Loucy (cell line): ENCODE data around the gene MRPS10.

Experiments used
- EZH2phosphoT487 ChIP-seq: fragments of 200-600 bp; IDR thresholded peaks from 2 replicates; pipeline ENCODE4 v1.6.1; 2018; ENCODE audit warnings: antibody characterized with exemption, mild to moderate bottlenecking, moderate library complexity, borderline replicate concordance
- TF ChIP-seq, protein P1 (sequence below): fragments of 200-600 bp; sonication (generic); conservative IDR thresholded peaks from 2 replicates; pipeline ENCODE4 v1.5.1; 2014; ENCODE audit warnings: mild to moderate bottlenecking, antibody characterized with exemption, low read length

DNA sequence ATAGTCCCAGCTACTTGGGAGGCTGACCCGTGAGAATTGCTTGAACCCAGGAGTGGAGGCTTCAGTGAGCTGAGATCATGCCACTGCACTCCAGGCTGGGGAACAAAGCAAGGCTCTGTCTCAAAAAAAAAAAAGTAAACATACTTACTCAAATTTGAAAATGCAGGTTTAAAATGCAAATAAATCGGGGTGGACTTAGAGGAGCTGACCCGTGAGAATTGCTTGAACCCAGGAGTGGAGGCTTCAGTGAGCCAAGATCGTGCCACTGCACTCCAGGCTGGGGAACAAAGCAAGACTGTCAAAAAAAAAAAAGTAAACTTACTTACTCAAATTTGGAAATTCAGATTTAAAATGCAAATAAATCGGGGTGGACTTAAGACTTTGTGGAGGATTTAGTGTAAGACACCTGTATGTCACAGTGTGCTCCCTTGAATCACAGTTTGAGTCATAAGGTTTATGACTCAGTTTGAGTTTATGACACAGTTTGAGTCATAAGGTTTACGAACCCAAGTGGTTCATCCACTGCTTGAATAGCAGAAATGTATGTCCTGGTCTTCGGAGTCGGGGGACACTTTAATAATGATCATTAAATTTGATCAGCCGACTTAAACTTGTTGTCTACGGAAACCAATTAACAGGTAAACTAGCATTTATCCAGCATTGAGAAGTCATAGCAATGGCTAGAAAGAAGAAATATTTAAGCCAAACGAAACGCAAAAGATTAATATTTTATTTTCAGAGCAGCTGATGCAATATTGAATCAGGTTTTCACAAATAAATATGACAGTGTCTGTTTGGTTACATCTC is 6.8 kb upstream of the MRPS10 start:
- TF ChIP-seq, protein P1, sequence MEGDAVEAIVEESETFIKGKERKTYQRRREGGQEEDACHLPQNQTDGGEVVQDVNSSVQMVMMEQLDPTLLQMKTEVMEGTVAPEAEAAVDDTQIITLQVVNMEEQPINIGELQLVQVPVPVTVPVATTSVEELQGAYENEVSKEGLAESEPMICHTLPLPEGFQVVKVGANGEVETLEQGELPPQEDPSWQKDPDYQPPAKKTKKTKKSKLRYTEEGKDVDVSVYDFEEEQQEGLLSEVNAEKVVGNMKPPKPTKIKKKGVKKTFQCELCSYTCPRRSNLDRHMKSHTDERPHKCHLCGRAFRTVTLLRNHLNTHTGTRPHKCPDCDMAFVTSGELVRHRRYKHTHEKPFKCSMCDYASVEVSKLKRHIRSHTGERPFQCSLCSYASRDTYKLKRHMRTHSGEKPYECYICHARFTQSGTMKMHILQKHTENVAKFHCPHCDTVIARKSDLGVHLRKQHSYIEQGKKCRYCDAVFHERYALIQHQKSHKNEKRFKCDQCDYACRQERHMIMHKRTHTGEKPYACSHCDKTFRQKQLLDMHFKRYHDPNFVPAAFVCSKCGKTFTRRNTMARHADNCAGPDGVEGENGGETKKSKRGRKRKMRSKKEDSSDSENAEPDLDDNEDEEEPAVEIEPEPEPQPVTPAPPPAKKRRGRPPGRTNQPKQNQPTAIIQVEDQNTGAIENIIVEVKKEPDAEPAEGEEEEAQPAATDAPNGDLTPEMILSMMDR = no peak
- no peak for TF ChIP-seq EZH2phosphoT487
